Transverse colon (tissue), 4 donors: ENCODE data around the gene ORC3. TPM values are rescaled to one million over a fixed set of nuclear protein-coding genes. Genes with fewer than 3 reads are reported as not detected.
"Not testable (repeated sequence)": the region's sequence is repeated elsewhere in the genome, so short reads cannot be mapped to it uniquely, and the experiment has no call there.

Experiments used
- DNase-seq: peaks from one replicate; pipeline ENCODE4 v3.0.0-alpha.2; 2019
- H3K27ac ChIP-seq, 4 donors: fragments of 200-600 bp; sonication (generic); 2 replicates each; pipeline ENCODE4 v1.5.1; 2016 to 2018; ENCODE audit warnings: inconsistent platforms in 4 of 4
- H3K27me3 ChIP-seq: fragments of 200-600 bp; sonication (generic); 2 replicates; pipeline ENCODE4 v1.5.1; 2017; ENCODE audit warnings: inconsistent platforms
- H3K36me3 ChIP-seq, 4 donors: fragments of 200-600 bp; sonication (generic); 2 replicates each; pipeline ENCODE4 v1.5.1; 2017 to 2019; ENCODE audit warnings: inconsistent platforms in 4 of 4
- H3K4me1 ChIP-seq, 4 donors: fragments of 200-600 bp; sonication (generic); 2 replicates each; pipeline ENCODE4 v1.5.1; 2017 to 2020; ENCODE audit warnings: inconsistent platforms in 4 of 4
- H3K4me3 ChIP-seq, 4 donors: fragments of 200-600 bp; sonication (generic); 1 replicate in 1 of 4; 2 replicates in 3 of 4; pipeline versions ENCODE4 v1.5.1 to v1.6.1; 2017 to 2019; ENCODE audit warnings: inconsistent platforms in 4 of 4
- H3K9me3 ChIP-seq, 2 donors: fragments of 200-600 bp; sonication (generic); 2 replicates each; pipeline ENCODE4 v1.5.1; 2017 to 2019; ENCODE audit warnings: inconsistent platforms in 2 of 2
- EP300 ChIP-seq: sonication (generic); formaldehyde crosslinking; IDR thresholded peaks from one replicate; pipeline ENCODE4 v1.6.1; 2017; ENCODE audit warnings: antibody characterized with exemption, low read depth
- POLR2A ChIP-seq: fragments of 450-650 bp; IDR thresholded peaks from one replicate; pipeline ENCODE4 v1.6.1; 2016; ENCODE audit warnings: antibody characterized with exemption, mild to moderate bottlenecking, moderate library complexity
- POLR2AphosphoS5 ChIP-seq, 3 donors: sonication (generic); formaldehyde crosslinking; IDR thresholded peaks; one replicate each; pipeline ENCODE4 v1.6.1; 2016; ENCODE audit warnings: antibody characterized with exemption in 3 of 3
- WGBS, 2 donors: methylation state at CpG; one replicate each; pipeline ENCODE4 v1.1.5; 2018; ENCODE audit warnings: low coverage in 1 of 2; 5-methylcytosine and 5-hydroxymethylcytosine counted together
- in situ Hi-C, 4 donors: fragments of 200-750 bp; cut with MboI; loops; one replicate each; pipeline versions ENCODE4 v1.15.0 to v1.15.1; 2017; ENCODE audit warnings: low sequenced_read_pairs in 3 of 4, low pct_ligation_motif_present in 1 of 4, low pct_unique_long_range_greater_than_20kb in 1 of 4
- intact Hi-C: fragments of 100-400 bp; cut with DNase I; formaldehyde crosslinking; loops from one replicate; pipeline ENCODE4 v1.15.1; 2023; ENCODE audit warnings: low total_unique reads
- total RNA-seq, 4 donors: library from RNA; depleted of rRNA; stranded (reverse); fragments of >200 nt; gene quantifications; one replicate each; pipeline ENCODE4 v1.1.0, GENCODE V29; 2016
- TF ChIP-seq, protein P1 (sequence below), 5 experiments: fragments of 200-600 bp in 3 of 5; fragments of 450-650 bp in 2 of 5; sonication (generic) in 3 of 5; IDR thresholded peaks; 1 replicate in 2 of 5; 2 replicates in 3 of 5; pipeline ENCODE4 v1.5.1; 2016 to 2017; ENCODE audit warnings: antibody characterized with exemption in 5 of 5, inconsistent platforms in 3 of 5, mild to moderate bottlenecking in 2 of 5, moderate library complexity in 1 of 5

Gene ORC3
- total RNA-seq, 4 donors from 2014 or later = 2.2 to 18.4 (median 17.8) TPM

DNA sequence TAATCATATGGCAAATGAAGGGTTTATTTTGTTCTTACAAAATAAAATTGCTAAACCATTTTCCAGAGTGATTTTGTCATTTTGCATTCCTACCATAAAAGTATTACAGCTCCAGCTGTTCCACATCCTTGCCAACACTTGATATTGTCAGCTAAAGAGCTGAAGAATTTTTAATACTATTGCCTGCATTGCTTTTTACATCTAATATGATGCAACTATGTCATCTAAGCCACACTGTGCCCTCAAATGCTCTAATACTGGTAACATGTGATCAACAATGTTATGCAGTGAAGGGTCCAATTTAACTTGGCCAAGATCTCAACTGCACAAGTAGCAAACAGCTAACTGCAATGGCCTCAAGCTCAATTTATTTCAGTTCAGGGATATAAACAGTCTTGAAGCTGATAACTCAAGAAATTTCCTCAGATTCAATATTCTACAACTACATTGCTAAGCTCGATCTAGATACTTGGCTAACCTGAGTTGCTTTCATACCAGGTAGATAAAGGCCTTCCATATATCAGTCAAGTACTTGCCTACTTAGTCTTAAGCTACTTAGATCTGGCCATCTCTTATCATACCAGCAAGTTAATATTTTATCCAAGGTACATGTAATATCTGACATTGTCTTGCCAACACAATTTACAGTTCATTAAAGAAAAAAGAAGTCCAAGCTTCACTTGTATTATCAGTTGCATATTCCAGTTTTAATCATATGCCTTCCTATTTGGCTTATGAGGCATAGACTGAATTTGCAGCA lies 95.1 kb downstream of the ORC3 start:
- TF ChIP-seq POLR2AphosphoS5 (IDR thresholded peaks at IDR 0.05) = no peak
- TF ChIP-seq EP300 = no peak
- no peak for TF ChIP-seq POLR2A
- TF ChIP-seq, protein P1, sequence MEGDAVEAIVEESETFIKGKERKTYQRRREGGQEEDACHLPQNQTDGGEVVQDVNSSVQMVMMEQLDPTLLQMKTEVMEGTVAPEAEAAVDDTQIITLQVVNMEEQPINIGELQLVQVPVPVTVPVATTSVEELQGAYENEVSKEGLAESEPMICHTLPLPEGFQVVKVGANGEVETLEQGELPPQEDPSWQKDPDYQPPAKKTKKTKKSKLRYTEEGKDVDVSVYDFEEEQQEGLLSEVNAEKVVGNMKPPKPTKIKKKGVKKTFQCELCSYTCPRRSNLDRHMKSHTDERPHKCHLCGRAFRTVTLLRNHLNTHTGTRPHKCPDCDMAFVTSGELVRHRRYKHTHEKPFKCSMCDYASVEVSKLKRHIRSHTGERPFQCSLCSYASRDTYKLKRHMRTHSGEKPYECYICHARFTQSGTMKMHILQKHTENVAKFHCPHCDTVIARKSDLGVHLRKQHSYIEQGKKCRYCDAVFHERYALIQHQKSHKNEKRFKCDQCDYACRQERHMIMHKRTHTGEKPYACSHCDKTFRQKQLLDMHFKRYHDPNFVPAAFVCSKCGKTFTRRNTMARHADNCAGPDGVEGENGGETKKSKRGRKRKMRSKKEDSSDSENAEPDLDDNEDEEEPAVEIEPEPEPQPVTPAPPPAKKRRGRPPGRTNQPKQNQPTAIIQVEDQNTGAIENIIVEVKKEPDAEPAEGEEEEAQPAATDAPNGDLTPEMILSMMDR (IDR thresholded peaks at IDR 0.05) = no peak
- H3K9me3 ChIP-seq = no peaks in the 10 kb centered on the region
- no peak overlapping the region for H3K27ac ChIP-seq
- intact Hi-C loops (no loop called here), in situ Hi-C loops (no loop called here)
- H3K36me3 ChIP-seq = peaks cover 0 to 6% (median 0%) of the 10 kb centered on the region in 4 donors
- no peaks in the 10 kb centered on the region for H3K27me3 ChIP-seq
- no peak for DNase-seq
- no peak overlapping the region for H3K4me3 ChIP-seq
- 55 to 80% methylated on average over 1 of the region's 1 CpG for whole genome bisulfite sequencing, 2 donors
- H3K4me1 ChIP-seq = peaks cover 4 to 52% (median 34%) of the 10 kb centered on the region in 4 donors

DNA sequence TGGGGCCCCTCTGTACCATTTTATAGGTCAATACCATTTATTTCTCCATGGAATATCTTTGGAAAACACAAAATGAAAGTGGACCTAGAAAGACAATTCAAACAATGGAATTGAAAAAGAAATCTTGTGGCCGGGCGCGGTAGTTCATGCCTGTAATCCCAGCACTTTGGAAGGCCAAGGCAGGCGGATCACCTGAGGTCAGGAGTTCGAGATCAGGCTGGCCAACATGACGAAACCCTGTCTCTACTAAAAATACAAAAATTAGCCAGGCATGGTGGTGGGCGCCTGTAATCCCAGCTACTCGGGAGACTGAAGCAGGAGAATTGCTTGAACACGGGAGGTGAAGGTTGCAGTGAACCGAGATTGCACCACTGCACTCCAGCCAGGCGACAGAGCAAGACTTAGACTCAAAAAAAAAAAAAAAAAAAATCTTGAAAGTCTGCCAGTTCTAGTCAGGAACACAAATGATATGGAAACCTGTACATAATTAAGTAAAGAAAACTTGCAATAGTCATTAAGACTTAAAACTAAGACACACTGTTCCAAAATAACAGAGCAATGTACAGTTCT lies 96.8 kb downstream of the ORC3 start:
- H3K36me3 ChIP-seq, H3K27ac ChIP-seq, H3K27me3 ChIP-seq, in situ Hi-C loops, intact Hi-C loops, H3K4me3 ChIP-seq, DNase-seq, H3K9me3 ChIP-seq: not testable (repeated sequence)
- H3K4me1 ChIP-seq = peaks cover 4 to 64% (median 36%) of the 10 kb centered on the region in 4 donors
- 93 to 97% methylated on average over 5 to 11 of the region's 11 CpGs for WGBS, 2 donors

DNA sequence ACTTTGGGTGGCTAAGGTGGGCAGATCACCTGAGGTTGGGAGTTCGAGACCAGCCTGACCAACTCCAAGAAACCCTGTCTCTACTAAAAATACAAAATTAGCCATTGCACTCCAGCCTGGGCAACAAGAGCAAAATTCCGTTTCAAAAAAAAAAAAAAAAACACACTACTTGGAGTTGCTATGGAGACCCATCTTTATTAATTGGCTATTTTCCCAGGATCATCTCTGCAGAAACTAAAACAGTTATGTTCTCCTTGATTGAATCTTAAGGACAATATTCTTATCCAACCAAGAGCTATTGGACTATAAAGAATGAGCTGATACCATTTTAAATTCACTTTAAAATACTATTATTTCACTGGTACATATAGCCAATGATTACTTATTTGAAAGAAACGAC lies 97.4 kb downstream of the ORC3 start:
- H3K4me3 ChIP-seq = no peak overlapping the region
- no peak overlapping the region for H3K27ac ChIP-seq
- no peaks in the 10 kb centered on the region for H3K36me3 ChIP-seq
- 76 to 93% methylated on average over 2 to 3 of the region's 3 CpGs for WGBS, 2 donors
- H3K27me3 ChIP-seq = no peaks in the 10 kb centered on the region
- DNase-seq = no peak
- no peaks in the 10 kb centered on the region for H3K9me3 ChIP-seq
- TF ChIP-seq, protein P1 (IDR thresholded peaks at IDR 0.05) = no peak
- no peak for TF ChIP-seq POLR2AphosphoS5 (IDR thresholded peaks at IDR 0.05)
- TF ChIP-seq POLR2A = no peak
- peaks cover 4 to 68% (median 36%) of the 10 kb centered on the region in 4 donors for H3K4me1 ChIP-seq
- intact Hi-C loops = no loop called here
- in situ Hi-C loops = no loop called here

DNA sequence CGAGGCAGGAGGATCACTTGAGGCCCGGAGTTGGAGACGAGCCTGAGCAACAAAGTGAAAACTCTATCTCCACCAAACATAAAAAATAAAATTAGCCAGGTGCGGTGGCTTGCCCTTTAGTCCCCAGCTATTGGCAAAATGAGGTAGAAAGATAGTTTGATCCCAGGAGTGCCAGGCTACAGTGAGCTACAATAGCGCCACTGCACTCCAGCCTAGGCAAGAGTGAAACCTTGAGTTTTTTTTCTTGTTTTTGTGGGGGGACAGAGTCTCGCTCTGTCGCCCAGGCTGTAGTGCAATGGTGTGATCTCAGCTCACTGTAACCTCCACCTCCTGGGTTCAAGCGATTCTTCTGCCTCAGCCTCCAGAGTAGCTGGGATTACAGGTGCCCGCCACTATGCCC lies 98.0 kb downstream of the ORC3 start:
- H3K27me3 ChIP-seq, H3K4me3 ChIP-seq, H3K9me3 ChIP-seq, H3K36me3 ChIP-seq, in situ Hi-C loops, intact Hi-C loops, DNase-seq, H3K27ac ChIP-seq: not testable (repeated sequence)
- 80 to 94% methylated on average over 5 to 9 of the region's 9 CpGs for WGBS, 2 donors
- H3K4me1 ChIP-seq = peaks cover 4 to 66% (median 35%) of the 10 kb centered on the region in 4 donors

DNA sequence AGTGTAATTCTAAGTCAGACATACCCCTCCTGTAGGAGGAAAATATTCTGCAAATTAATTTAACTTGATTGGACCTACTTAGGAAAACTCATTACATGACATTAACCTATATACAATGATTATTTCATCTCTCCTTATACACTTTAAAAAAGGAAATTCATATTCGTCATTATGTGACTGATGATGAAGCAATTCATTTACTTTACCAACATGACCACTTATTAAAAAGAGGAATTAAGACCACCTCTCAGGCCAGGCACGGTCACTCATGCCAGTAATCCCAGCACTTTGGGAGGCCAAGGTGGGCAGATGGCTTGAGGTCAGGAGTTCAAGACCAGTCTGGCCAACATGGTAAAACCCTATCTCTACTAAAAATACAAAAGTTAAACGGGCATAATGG lies 100.5 kb downstream of the ORC3 start:
- DNase-seq = no peak
- H3K36me3 ChIP-seq = no peaks in the 10 kb centered on the region
- no peaks in the 10 kb centered on the region for H3K9me3 ChIP-seq
- WGBS, 2 donors = 79 to 100% methylated on average over 1 to 3 of the region's 3 CpGs
- in situ Hi-C loops = no loop called here
- TF ChIP-seq POLR2A = no peak
- TF ChIP-seq, protein P1 (IDR thresholded peaks at IDR 0.05) = no peak
- TF ChIP-seq EP300 = no peak
- no peak for TF ChIP-seq POLR2AphosphoS5 (IDR thresholded peaks at IDR 0.05)
- no peak overlapping the region for H3K27ac ChIP-seq
- no peaks in the 10 kb centered on the region for H3K27me3 ChIP-seq
- intact Hi-C loops = no loop called here
- peaks cover 1 to 74% (median 31%) of the 10 kb centered on the region in 4 donors for H3K4me1 ChIP-seq
- H3K4me3 ChIP-seq = no peak overlapping the region
